ENCODE data around the gene CFL1.

GRCh38 chr11:65854852-65855837 is 2.8 kb downstream of the CFL1 start:
- TF ChIP-seq, protein P1, sequence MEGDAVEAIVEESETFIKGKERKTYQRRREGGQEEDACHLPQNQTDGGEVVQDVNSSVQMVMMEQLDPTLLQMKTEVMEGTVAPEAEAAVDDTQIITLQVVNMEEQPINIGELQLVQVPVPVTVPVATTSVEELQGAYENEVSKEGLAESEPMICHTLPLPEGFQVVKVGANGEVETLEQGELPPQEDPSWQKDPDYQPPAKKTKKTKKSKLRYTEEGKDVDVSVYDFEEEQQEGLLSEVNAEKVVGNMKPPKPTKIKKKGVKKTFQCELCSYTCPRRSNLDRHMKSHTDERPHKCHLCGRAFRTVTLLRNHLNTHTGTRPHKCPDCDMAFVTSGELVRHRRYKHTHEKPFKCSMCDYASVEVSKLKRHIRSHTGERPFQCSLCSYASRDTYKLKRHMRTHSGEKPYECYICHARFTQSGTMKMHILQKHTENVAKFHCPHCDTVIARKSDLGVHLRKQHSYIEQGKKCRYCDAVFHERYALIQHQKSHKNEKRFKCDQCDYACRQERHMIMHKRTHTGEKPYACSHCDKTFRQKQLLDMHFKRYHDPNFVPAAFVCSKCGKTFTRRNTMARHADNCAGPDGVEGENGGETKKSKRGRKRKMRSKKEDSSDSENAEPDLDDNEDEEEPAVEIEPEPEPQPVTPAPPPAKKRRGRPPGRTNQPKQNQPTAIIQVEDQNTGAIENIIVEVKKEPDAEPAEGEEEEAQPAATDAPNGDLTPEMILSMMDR (IDR thresholded peaks at IDR 0.05) = no peak
- TF ChIP-seq, protein P2, sequence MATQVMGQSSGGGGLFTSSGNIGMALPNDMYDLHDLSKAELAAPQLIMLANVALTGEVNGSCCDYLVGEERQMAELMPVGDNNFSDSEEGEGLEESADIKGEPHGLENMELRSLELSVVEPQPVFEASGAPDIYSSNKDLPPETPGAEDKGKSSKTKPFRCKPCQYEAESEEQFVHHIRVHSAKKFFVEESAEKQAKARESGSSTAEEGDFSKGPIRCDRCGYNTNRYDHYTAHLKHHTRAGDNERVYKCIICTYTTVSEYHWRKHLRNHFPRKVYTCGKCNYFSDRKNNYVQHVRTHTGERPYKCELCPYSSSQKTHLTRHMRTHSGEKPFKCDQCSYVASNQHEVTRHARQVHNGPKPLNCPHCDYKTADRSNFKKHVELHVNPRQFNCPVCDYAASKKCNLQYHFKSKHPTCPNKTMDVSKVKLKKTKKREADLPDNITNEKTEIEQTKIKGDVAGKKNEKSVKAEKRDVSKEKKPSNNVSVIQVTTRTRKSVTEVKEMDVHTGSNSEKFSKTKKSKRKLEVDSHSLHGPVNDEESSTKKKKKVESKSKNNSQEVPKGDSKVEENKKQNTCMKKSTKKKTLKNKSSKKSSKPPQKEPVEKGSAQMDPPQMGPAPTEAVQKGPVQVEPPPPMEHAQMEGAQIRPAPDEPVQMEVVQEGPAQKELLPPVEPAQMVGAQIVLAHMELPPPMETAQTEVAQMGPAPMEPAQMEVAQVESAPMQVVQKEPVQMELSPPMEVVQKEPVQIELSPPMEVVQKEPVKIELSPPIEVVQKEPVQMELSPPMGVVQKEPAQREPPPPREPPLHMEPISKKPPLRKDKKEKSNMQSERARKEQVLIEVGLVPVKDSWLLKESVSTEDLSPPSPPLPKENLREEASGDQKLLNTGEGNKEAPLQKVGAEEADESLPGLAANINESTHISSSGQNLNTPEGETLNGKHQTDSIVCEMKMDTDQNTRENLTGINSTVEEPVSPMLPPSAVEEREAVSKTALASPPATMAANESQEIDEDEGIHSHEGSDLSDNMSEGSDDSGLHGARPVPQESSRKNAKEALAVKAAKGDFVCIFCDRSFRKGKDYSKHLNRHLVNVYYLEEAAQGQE (IDR thresholded peaks at IDR 0.05; ENCODE audit: insufficient read depth in 1 of 2, low read depth in 2 of 2, low read length in 1 of 2) = no peak
- no peak for TF ChIP-seq SIN3A (IDR thresholded peaks at IDR 0.05; ENCODE audit: borderline replicate concordance, insufficient read depth, low read depth, low read length)
- no peak for TF ChIP-seq POLR2AphosphoS5 (IDR thresholded peaks at IDR 0.05; ENCODE audit: low read depth, low read length)

Measured in Panc1 (cell line).